Hippocampal formation (tissue), 2 donors: ENCODE measurements around the gene MTARC1.
A peak's percentile ranks its signal among the peaks of the same experiment; 100 is the strongest.

Experiments
- DNase-seq, 2 donors: peaks; one replicate each; lab custom pipeline; 2025; lab: John Stamatoyannopoulos, UW

MTARC1 gene

DNA sequence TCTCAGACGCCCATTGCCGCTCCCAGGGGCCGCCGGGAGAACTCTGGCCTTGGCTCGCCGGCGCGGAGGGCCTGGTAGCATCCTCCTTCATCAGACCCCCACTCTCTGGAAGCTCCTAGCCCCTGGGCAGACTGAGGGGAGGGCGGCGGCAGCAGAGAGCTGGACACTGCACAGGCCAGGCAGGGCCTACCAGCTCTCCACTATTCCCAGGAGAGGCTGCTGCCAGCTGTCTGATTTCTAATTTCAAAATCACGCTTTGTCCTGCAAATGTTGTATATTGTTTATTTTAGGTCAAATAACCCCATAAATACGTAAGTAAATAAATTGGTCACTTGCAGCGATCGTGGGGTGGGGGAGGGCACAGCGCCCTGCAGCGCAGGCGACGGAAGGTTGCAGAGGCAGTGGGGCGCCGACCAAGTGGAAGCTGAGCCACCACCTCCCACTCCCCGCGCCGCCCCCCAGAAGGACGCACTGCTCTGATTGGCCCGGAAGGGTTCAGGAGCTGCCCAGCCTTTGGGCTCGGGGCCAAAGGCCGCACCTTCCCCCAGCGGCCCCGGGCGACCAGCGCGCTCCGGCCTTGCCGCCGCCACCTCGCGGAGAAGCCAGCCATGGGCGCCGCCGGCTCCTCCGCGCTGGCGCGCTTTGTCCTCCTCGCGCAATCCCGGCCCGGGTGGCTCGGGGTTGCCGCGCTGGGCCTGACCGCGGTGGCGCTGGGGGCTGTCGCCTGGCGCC, at the start of gene MTARC1:
Gene MTARC1 (plus strand): TSS at position 577 of the 732 bp plus-strand sequence. CDS start 32 bp downstream, at position 609.
- DNase-seq, result peak; percentile 37 to 39

GRCh38 chr1:220741349-220741748, 45.4 kb upstream of the MTARC1 start:
- DNase-seq, result no peak

DNA sequence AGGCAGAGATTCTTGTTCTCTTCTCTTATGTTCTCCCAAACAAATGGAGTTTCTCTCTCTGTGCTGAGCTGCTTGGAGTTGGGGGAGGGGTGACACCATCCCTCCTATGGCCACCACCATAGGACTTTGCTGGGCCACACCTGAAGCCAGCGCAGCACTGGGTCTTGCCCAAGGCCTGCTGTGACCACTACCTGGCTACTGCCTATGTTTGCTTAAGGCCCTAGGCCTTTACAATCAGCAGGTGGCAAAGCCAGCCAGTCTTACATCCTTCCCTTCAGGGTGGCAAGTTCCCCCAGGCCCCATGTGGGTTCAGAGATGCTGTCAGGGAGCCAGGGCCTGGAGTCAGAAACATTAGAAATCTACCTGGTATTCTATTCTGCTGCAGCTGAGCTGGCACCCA, 44.9 kb upstream of the MTARC1 start:
- DNase-seq, result no peak

- DNase-seq, result no peak
Observed at GRCh38 chr1:220742520-220742919, 44.2 kb upstream of the MTARC1 start.

GRCh38 chr1:220746851-220747250, 39.9 kb upstream of the MTARC1 start:
- no peak for DNase-seq

DNA sequence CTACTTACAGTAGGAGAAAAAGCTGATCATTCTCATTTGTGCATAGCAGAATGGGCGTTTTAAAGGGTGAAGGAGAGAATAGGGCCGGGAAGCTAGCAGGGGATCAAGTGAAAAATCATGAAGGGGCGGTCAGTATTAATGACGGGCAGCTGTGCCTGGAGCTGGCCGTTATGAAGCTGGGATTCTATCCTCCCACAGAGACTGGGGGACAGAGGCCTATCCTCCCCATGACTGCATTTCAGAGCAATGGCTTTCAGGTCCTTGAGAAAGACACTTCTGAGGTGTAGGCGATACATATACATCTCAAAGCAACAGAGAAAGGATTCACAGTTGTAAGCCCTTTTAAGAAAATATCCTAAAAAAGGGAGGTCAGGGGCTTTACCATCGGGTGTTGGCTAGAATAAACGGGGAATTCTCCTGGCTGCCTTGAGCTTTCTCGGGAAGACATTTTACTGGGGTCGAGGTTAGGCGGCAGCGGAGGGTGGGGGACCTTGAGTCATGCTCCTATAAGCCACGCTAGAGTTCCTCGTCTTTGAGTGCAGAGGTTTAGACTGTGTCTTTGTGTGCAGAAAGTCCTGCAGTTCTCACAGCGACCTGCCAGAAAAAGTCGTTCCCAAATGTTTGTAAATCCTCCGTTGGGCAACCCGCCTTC, 39.1 kb upstream of the MTARC1 start:
- DNase-seq, result no peak

DNA sequence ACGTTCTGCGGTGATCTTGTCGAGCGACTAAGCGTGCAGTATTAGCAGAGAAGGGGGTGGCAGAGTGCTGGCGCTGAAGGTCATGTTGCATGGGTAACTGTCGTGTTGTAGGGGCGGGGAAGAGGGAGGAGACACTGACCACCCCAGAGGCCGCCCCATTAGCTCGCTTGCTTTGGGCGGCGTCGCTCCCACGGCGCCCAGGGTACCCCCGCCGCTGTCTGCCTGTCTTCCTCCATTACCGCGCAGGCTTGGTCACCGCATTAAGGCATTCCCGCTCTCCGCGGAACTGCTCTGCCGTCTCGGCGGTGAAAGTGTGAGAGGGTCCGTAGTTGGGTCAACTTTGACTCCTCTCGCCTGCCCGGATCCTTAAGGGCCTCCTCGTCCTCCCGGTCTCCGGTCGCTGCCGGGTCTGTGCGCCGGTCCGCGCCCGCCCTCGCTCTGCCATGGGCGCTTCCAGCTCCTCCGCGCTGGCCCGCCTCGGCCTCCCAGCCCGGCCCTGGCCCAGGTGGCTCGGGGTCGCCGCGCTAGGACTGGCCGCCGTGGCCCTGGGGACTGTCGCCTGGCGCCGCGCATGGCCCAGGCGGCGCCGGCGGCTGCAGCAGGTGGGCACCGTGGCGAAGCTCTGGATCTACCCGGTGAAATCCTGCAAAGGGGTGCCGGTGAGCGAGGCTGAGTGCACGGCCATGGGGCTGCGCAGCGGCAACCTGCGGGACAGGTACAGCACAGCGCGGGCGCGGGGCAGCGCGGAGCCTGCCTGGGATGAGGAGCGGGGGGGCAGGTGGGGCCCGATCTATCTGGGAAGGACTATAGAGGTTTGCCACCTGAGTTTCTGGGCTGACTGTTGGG, 38.4 kb upstream of the MTARC1 start, which contains the start of gene MTARC2:
Gene MTARC2 (plus strand): TSS at position 234 of the 846 bp plus-strand sequence. CDS start 210 bp downstream, at position 444.
- DNase-seq, result peak; percentile 53 to 55

DNA sequence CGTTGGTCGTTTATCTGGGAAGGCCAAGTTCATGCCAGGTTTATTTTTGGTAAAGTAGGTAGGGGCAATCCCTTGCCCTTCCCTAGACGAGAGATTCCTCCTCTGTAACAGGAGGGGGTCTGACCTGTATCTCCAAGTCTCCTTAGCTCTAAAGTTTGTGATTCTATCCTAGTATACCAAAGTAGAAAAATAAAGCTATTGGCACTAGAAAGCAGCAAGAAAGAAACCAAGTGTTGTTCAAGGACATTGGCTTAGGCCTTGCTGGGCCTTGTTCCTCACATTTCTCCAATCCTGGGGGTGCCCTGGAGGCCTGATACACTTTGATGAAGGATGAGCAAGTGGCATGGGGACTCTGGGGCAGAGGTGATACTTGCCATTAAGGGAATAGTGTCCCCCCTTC, 37.8 kb upstream of the MTARC1 start:
- no peak for DNase-seq

DNA sequence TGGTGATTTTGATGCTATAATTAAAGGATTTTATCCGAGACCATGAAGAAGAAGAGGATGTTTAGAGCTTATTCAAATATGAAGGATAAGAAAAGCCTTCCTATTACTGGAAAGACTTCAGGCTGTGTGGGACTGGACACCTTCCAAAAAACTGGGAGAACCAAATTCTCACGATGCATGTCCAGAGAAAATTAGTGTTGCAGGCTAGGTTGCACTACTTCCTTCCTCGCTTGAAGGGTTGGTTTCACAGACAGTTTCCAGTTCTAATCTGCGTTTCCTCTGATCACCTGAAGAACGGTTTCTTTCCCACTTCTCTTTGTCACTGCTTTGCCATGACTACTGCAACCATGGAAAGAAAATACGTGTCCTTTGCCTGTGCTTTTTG, 36.6 kb upstream of the MTARC1 start:
- no peak for DNase-seq

- no peak for DNase-seq
Observed at GRCh38 chr1:220751111-220751510, 35.6 kb upstream of the MTARC1 start.

- no peak for DNase-seq
Observed at GRCh38 chr1:220754212-220754917, 32.3 kb upstream of the MTARC1 start.

- DNase-seq, result no peak
Observed at GRCh38 chr1:220754918-220755295, 31.8 kb upstream of the MTARC1 start.

DNA sequence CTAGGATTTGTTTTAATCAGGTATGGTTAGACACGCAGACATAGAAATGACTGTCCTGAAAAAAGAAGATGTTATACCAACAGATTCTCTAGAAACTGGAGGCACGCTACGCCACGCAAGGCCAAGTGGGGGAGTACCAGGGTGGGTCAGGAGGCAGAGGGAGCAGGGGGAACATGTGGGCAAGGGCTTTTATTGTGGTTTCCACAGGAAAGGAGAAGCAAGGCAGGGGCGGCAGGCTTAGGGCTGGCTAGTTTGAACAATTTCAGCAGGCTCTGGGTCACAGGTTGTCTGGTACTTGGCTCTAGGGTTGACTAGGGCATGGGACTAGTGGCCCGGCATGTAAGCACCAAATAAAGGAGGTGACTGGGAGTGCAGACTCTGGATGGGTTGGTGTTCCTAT, 31.4 kb upstream of the MTARC1 start:
- no peak for DNase-seq

- DNase-seq, result no peak
Observed at GRCh38 chr1:220757441-220757840, 29.3 kb upstream of the MTARC1 start.

DNA sequence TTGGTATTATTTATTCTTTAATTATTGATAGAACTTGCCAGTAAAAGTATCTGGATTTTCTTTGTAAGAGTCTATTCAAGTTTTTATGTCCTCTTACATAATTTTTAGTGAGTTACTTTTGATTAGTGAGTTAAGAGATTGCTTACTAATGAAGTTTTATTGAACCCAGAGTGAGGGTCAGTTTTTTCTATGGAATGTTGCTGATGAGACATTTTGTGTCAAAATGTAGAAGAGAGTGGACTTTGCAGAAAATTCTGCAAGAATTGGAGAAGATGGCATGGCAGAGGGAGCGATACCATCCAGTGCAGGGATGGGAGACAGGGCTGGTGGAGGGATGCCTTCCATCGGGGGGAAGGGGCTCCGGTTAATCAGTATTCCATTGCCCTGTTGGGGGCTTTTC, 27.6 kb upstream of the MTARC1 start:
- DNase-seq, result no peak

GRCh38 chr1:220761688-220762427, 24.9 kb upstream of the MTARC1 start:
- no peak for DNase-seq

GRCh38 chr1:220764757-220765156, 22.0 kb upstream of the MTARC1 start:
- no peak for DNase-seq

DNA sequence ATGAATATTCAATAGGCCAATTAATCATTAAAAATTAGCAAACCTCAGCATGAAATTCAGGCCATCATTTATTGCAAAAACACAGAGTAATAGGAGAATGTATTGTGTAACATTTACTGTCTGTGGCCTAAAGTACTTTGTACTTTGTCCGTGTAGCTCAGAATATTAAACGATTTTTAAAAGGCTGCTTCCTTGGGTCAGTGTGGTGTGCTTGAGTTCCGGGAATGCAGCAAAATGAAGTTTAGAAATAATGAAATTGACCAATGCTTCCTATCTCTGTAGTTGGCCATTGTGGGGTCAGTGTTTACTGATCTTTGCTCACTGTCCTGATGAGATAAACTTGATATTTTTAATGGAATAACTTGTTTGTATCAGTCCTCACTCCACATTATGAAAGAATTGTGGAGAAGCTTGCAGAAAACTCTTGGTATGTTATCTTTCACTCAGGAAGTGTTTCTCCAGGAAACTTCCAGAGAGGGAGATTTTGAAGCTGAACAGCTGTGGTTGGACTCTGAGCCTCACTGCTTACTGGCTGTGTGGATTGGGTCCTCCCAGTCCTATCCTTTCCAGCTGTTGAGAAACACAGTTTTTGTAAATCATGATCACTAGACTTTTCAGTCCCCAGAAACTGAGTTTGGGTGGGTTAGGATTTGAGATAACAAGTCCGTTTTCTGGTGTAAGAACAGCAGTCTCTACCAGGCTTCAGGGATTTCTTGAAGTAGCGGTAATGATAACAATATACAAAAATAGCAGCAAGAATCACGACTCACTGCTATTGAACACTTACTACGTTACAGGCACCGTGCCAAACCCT, 19.2 kb upstream of the MTARC1 start:
- DNase-seq, result no peak

GRCh38 chr1:220768126-220768601, 18.5 kb upstream of the MTARC1 start:
- no peak for DNase-seq

- DNase-seq, result no peak
Observed at GRCh38 chr1:220769205-220769604, 17.5 kb upstream of the MTARC1 start.
